Limb (tissue), 2 donors: ENCODE measurements around the gene FLT3LG.
A peak's percentile ranks its signal among the peaks of the same experiment; 100 is the strongest.

ENCODE experiments used
- DNase-seq, 2 donors: peaks; one replicate each; pipeline ENCODE4 v3.0.0-alpha.2; 2016; ENCODE audit errors: extremely low spot score in 2 of 2

Gene FLT3LG, protein sequence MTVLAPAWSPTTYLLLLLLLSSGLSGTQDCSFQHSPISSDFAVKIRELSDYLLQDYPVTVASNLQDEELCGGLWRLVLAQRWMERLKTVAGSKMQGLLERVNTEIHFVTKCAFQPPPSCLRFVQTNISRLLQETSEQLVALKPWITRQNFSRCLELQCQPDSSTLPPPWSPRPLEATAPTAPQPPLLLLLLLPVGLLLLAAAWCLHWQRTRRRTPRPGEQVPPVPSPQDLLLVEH

DNA sequence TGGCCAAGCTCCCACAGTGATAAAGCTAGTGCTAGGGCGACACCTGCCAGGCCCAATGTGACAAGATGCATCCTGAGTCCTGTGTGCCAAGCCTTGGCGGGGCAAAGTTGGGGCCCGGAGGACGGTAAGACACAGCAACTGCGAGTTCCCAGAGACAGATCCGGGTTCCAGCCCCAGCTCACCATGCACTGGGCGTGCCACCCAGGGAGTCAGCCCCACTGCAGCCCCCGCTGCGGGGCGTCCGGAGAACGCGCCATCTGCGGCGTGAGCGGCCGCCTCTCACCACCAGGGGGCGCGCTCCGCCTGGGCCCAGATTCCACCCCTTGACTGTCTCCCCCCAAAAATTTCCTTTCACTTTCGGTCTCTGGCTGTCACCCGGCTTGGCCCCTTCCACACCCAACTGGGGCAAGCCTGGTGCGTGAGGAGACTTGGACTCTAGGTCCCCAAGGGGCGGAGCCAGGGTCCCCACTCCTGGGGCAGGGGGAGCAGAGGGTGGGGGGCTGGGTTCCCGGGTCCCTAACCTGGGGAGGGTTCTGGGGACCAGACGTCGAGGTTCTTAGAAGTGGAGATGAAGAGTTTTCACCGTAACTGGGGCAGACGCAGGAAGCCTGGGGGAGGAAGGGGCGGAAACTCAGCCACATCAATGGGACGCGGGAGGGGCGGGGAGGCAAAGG is at the start of gene FLT3LG:
Gene FLT3LG, plus strand, starts transcription at position 348 of the 674 bp plus-strand sequence. CDS start 425 bp downstream, outside the sequence.
- DNase-seq = peak in 1 of 2 donors; percentile 80

DNA sequence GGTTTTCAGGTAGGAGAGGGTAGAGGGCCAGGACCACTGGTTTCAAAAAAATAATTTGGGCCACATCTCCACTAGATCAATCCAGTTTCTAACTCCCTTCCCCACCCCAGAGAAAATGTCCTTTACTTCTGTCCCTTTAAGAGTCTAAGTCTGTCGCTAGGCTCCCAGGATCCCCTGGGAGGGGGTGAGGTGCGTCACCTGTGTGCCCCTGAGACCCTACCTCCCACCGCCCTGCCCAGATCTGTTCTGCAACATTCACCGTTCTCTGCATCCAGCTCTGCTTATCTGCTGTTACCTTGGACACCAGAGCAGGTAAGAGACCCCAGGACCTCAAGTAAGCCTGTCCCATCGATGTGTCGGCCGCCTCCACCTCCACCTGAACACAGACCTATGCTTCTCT is 48.8 kb upstream of the FLT3LG start, which contains the start of gene GFY:
Gene GFY, plus strand, starts transcription at position 211 of the 400 bp plus-strand sequence. CDS start 1,043 bp downstream, outside the sequence.
- DNase-seq = no peak

DNA sequence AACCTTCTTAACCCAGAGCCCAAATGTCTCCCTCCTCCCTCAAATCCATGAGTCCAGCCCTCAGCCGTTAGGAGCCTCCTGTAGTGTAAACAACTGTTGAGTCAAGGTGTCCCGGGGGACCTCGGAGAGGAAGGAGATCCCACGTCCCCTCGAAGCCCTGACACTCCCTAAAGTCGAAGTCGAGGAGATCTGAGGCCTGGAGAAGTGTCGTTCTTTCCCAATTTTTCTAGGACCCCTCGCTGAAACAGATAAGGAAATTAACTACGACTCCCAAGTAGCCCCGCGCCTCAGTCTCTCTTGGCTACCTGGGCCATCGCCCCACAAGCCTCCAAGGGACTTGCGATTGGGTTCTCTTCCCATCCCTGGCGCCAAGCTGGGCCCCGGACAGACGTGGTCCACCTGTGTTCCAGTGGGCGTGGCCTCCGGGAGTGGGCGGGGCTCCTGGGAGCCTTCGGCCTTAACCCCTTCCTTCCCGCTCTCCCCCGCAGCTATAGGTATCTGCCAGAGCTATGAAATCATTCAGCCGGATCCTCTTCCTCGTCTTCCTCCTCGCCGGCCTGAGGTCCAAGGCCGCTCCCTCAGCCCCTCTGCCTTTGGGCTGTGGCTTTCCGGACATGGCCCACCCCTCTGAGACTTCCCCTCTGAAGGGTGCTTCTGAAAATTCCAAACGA is 48.0 kb upstream of the FLT3LG start:
- no peak for DNase-seq

DNA sequence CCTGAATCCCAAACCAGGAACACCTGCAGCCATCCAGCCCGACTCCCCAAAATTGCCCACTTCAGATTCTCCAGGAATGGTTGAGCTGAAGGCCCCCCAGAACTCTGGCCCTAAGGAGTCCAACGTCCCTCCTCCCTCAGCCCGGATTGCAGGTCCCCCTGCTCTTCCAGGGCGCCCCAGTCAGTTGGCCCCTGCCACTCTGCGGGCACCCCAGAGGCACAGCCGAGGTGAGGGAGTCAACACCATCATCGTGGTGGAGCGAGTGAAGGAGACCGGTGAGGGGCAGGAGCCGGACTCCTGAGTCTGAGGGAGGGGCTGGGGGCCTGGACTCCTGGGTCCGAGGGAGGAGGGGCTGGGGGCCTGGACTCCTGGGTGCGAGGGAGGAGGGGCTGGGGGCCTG is 46.7 kb upstream of the FLT3LG start:
- no peak for DNase-seq

DNA sequence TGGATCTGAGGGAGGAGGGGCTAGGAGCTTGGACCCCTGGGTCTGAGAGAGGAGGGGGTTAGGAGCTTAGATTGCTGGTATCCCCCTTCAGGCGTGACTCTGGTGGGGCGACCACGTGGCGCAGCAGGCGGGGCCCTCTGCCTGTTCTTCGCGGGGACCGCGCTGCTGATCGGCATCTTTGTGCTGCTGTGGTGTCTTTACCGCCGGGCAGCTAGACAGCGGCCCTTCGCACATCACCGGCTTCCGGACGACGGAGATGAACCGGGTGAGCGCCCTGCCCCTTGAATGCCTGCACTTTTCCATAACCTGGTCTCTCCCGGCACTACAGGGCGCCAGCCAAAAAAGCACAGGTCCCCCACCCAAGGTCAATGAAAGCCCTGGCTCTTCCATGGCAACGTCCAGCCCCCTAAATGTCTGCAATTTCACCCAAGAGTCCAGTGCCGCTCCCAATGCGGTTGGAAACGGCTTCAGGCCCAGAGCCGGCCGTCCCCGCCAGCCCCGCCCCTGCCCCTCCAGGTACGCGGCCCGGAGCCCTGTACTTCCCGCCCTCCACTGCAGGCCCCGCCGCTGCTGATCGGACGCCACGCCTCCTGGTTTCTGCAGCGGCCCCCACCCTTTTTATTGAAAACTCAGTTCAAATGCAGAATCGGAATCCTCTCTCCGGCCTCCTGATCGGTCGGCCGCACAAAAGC is 46.0 kb upstream of the FLT3LG start:
- no peak for DNase-seq

DNA sequence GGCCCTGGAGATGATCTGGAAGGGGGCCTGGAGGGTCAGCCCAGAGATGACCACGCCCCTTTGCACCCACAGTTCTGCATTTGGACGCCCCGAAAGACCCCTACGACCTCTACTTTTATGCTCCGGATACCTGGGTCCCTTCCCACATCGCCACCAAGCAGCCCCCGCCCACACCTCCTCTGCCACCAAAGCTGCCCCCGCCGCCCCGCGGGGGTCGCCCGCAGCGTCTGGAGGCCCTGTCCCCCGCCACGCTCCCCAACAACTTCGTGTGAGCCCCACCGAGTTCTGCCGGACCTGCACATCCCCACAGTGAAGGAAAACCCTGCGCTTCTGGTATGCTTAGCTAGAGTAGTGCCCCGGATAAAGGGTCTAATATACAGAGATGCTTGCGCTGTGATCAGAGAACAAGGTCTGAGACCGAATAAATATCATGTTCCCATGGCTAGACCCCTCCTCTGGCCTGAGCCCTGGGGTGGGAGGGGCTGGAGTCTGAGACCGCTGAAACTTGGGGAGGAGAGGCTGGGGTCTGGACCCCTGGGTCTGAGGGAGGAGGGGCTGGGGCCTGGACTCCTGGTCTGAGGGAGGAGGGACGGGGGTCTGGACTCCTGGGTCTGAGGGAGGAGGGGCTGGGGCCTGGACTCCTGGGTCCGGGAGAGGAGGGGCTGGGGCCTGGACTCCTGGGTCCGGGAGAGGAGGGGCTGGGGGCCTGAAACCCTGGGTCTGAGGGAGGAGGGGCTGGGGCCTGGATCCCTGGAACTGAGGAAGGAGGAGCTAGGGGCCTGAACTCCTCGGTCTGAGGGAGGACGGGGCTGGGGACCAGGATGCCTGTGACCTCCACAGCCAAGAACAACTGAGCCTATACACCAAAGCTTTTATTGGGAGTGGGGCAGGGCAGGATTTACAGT is 45.2 kb upstream of the FLT3LG start:
- no peak for DNase-seq

- no peak for DNase-seq
Measured at GRCh38 chr19:49430172-49430677, 43.8 kb upstream of the FLT3LG start.

GRCh38 chr19:49430678-49431329 is 43.2 kb upstream of the FLT3LG start:
- DNase-seq = no peak

DNA sequence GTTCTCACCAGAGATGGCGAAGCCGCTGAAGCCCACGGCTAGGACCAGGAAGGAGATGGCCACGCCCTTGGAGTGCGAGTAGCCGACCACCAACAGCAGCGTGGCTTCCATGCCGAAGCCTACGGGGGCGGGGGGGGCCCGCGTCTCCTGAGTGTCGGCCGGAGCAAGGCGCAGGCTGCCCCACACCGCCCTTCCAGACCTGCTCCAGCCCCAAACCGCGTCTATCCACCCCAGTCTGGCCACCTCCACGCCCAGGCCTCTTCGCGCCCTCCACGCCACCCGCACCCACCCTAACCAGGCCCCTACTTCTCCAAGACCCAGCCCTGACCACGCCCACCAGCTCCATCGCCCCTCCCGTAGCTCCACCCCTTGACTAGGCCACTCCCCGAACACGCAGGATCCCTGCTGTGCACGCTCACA is 42.7 kb upstream of the FLT3LG start:
- DNase-seq = no peak

- no peak for DNase-seq
Measured at GRCh38 chr19:49432141-49433073, 41.6 kb upstream of the FLT3LG start.

DNA sequence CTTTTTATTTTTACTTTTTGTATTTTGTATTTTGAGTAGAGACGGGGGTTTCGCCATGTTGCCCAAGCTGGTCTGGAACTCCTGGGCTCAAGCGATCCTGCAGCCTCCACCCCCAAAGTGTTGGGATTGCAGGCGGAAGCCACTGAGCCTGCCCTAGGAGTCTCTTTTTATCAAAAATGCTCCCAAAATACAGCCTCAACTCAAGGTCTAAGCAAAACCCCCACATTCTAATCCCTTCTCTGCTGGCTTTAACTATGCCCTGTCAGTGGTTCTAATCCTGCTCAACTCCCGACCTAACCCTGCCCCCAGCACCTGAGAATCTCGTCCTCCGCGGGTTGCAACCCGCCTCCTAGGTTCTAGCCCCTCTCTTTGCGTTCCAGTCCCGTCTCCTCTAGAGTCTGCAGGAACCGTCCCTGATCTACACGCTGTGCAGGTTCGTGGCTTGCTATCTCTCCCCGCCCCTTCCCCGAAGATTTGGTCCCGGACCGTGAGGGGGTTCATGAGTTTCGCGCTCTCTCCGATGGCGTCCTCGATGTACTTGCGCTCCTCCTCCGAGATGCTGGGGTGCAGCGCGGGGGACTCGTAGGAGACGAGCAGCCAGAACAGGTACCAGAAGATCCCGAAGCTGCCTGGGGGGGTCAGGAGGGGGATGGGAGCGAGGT is 40.6 kb upstream of the FLT3LG start:
- no peak for DNase-seq

GRCh38 chr19:49434907-49435583 is 39.0 kb upstream of the FLT3LG start:
- no peak for DNase-seq

DNA sequence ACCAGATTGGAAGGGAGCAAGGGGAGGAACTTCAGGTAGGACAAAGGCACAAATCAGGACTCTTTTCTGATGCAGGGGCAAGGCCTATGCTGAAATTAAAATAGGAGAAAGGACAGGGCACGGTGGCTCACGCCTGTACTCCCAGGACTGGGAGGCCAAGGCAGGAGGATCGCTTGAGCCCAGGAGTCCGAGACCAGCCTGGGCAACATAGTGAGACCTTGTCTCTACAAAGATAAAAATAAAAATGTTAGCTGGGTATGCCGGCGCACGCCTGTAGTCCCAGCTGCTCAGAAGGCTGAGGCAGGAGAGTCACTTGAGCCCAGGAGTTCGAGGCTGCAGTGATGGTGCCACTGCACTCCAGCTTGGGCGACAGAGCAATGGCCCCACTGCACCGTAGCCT is 38.3 kb upstream of the FLT3LG start:
- no peak for DNase-seq

DNA sequence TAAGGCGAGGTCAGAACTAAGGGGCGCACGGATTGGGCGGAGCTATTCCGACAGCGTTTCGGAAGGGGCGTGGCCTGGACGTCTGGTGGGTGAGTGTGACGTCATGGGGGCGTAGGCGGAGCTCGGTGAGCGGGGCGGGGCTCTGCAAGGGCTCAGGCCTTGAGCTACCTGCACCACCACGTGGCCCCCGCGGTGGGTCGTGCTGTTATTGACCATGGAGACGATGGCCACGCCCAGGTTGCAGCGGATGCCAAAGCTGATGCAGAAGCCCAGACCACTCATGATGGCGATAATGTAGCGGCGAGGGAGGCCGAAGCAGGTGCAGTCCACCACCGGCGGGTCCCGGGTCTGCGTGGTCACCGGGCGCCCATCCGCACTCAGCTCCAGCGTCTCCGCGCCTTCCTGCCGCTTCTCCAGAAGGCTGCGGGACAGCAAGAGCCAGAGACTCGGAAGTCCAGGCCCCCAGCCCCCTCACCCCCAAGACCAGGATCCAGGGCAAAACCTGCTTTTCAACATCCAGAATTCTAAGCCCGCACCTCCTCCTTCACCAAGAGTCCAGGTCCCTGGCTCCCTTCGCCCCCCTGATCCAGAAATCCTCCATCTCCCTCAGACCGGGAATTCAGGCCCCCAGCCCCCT is 37.5 kb upstream of the FLT3LG start:
- DNase-seq = peak in 1 of 2 donors; percentile 64

DNA sequence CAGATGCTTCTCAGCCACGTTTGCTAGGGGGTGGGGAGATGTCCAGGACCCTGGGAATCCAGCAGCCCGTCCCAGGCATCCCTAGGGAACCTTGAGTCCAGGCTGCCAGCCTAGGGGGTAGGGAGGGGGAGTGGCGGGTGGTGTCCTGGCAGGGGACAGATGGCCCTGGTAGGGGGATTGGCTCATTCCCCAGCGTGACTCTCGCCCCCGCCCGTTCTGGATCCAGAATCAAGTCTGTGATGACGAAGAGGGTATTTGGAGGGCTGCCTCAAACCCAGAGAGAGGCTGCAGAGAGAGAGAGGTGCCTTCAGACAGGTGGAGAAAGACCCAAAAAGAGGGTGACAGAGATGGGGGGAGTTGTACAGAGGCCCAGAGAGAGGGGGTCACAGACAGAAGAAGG is 36.8 kb upstream of the FLT3LG start:
- DNase-seq = no peak

DNA sequence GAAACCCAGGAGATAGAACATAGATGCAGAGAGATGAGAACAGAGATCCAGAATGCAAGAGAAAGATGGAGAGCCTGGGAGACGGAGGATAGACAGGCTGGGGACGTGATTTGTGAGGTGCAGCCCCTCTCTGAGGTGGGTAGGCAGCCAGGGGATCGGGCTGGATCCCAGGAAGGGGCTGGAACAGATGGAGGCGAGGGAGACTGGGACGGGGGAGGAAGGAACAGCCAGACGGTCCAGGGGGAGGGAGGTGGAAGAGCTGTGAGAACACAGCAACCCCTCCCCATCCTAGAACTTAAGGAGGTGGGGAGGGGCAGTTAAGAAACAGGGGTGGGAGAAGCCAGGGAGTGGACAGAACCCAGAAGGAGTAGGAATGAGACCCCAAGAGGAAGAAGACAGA is 35.8 kb upstream of the FLT3LG start:
- DNase-seq = no peak

DNA sequence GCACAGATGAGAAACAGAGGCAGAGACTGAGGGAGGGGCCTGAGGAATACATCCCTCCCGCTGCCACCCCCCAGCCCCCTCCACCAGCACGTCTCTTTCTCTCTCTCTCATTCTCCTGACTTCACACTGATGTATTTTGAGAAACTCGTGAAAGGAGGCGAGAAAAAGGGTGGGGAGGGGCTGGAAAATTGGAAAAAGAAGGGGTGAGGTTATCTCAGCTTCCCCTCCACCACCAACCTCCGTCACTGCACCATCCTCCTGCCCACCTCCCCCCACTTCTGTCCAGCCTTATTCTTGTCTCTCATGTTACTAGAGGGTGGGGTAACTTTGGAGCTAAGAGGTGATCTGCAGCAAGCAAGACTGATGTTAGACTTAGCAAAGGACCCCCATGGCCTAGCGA is 34.2 kb upstream of the FLT3LG start:
- DNase-seq = no peak
